Activated T-cell treated with anti-CD3 and anti-CD28 coated beads for 4 hours (primary cell): ENCODE results near the gene FGD4.
"Not testable (repeated sequence)": the region's sequence is repeated elsewhere in the genome, so short reads cannot be mapped to it uniquely, and the experiment has no call there.

ENCODE experiments used
- DNase-seq: peaks from one replicate; pipeline ENCODE4 v3.0.0-alpha.2; 2020

FGD4 gene

DNA sequence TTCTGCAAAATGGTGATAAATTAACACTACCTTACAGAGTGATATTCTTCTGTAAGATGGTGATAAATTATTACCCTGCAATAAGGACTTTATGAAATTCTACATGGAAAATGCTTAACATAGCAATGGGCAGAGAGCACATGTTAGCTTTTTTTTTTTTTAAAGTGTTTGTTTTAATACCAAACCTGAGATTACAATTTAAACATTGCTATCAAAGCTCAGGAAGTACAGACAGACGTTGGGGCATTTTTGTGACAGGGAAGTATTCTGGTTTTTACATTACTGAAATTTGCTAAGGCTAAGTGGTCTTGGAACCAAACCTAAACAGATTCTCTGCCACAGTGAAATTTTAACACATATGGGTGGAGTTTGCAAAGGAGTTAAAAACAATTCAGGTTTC is 133.1 kb downstream of the FGD4 start:
- no peak for DNase-seq

DNA sequence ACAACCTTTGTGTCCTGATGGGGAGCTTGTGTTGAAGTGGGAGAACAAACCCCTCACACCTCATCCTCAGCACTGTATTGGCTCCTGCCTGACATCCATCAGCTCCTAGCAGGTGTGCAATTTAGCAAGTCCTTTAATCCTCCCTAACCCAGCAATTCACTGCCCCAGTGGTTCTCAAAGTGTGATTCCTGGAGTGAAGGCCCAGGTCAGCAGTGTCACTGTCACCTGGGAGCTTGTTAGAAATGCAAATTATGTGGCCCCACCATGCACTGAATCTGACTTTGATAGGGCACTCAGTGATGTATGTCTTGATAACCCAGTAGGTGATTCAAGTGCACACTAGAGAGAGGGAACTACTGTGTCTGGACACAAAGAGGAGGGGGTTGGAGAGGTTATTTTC is 133.6 kb downstream of the FGD4 start:
- DNase-seq: no peak

DNA sequence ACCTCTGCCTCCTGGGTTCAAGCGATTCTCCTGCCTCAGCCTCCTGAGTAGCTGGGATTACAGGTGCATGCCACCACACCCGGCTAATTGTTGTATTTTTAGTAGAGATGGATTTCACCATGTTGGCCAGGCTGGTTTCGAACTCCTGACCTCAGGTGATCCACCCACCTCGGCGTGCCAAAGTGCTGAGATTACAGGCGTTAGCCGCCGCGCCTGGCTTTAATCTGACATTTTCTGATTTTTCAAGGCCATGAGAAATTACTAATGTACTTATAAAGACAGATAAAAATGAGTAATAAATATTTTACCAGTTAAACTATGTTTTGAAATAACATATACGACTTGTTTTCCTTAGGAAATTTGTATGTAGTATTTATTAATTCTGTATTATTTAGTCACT is 134.1 kb downstream of the FGD4 start:
- DNase-seq: not testable (repeated sequence)

DNA sequence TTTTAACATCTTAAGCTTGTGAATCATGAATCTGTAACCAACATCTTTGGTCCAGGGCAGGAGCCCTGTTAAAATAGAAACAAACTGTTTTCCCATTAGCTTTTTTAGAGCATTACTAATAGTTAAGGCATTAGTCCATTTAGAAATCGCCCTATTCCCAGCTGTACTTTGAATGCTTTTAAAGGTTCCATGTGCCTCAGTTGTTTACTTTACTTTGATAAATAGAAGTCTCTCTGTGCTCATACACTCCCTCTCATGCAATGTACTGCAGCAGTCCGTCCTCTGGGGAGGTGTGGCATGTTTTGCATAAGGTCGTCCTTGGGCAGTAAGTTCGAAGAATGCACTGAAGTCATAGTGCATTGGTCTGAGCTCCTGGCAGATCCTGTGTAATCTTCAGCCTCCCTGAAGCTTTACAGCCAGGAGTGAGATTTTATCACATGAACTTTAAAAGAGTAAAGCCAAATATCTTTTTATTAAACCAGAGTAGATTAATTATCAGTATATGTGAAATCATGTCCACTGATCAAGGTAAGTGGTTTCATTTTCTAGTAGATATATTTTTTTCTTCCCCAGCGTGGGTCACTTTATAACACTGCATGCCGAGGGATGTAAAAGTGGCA is 134.7 kb downstream of the FGD4 start:
- DNase-seq: no peak

DNA sequence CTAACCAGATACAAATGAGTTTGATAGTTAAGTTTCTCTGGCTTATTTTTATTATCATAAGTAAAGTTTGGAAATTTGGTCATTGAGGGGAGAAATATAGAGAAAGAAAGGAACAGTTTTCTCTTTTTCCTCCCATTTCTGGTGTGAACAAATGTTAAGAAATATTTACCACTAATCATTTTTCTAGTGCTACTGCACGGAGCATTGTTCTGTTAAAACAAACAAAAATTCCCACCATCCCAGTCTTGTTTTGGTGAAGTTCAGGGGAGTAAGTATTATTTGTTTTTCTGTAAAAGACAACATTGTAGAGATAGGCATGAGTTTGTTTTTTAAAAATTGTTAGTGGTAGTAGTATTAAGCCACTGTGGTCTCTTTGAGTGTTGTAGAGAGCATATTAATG is 135.3 kb downstream of the FGD4 start:
- no peak for DNase-seq

DNA sequence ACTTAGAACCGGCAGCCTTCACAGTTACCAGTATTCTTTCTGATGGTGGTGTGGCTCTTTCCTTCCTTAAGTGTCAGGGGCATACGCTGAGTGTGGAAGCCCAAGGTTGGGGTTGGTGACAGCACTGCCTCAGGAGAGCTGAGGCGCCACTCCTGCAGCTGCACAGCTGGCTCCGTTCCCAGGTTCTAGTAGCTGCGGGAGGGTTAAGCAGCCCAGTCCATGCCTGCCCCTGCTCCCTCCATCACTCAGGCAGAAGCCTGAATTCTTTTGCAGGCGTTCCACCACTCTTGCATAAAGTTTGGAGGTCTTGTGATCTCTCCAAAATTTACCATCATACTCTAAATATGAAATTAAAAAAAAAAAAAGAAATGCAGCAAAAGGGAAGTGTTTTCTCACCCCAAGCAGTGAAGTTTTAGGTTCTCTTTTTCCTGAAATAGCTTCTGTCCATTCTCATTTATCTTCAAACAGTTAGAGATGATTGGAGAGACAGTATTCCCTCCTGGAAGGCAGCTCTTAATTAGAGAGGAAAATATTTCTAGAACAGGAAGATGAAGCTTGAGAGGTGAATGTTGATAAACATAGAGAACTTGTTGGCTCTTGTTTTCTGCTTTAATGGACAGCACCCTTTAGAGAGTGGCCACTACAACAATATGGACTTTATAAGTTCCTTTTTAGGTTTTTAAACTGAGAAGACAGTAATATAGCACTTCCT is 136.1 kb downstream of the FGD4 start:
- DNase-seq: no peak

DNA sequence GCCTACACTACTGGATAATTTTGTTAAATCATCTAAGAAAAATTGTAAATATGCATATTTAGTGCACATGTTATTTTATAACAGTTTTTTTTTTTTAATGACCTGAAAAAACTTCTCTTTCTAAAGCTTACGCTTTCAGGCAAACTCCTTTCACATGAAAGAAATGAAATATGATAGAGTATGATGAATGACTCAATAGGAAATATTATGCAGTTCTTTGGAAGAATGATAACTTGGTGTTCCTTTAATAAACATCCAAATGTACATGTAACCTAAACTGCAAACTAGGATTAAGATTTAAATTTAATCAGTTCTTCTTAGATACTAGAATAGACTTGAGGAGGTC is 136.6 kb downstream of the FGD4 start:
- DNase-seq: no peak

DNA sequence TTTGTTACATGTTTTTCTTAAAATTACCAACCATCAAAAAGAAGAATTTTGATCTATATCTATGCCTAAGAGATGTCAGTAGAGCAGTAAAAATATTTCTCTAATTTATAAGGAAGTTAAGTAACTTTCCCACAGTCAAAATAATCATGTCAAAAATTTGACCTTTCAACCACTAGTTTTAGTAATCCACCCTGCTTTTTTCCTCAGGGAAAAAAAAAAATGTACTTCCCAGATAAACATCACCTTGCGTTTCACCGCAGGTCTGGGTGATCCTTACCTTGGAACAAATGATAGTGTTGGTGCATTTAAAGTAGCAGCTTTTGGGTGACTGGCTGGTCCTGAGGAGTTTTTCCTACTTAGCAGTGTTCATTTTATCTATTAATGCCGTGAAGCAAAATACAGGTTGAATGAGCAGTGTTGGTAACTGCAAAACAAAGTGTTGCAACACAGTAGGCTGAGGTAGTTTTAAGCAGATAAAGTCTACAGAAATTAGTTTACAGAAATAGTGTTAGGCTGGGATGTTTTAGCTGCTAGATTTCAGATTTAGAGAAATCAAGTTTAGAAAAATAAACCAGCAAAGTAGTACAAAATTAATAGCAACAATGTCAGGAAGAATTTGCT is 142.5 kb downstream of the FGD4 start:
- no peak for DNase-seq

DNA sequence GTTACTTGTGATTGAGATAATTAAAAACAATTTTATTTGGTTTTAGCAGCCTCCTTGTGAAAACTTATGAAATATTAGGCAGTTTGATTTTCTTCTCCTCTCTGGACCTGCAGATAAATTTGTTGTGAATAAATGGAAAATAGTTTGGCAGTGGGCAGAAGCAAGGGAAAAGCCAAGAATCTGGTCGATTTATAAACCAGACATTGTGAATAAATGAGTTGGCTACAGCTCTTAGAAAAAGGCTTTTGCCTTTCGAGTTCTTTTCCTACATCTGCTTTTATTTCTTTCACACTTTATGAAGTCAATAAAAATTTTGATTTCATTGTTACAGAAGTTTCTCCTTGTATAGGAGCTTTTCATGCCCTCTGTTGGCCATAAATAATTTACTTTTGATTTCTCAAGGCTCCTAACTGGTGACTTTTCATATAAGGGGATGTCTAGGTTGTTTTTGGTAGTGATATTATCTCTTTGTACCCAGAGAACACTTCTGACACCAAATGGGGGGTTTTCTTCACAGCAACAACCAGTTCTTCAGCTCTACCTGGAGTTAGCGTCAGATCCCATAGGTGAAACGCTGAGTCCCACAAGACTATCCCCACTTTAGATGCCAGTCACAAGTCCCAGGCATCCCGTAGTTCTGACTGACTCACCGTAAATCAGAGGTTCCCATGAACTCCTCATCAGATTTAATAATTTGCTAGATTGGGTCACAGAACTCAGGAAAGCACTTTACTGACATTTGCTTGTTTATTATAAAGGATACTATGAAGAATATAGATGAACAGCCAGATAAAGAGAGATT is 143.3 kb downstream of the FGD4 start:
- no peak for DNase-seq

DNA sequence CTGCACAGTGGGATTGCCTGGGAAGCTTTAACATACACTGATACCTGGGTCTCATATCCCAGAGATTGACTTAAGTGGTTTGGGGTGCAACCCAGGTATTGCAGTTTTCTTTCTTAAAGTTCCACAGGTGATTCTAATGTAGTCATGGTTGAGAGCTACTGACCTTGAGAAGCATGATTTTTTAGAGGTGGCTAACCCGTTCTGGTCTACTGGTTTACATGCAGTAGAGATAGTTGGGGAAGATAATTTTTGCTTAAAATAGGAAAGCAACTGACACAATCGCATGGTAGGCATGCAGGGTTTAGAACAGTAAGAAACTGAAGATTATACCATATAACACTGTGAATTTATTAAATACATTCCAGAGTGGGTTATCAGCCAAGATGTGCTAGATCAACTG is 145.5 kb downstream of the FGD4 start:
- DNase-seq: no peak

DNA sequence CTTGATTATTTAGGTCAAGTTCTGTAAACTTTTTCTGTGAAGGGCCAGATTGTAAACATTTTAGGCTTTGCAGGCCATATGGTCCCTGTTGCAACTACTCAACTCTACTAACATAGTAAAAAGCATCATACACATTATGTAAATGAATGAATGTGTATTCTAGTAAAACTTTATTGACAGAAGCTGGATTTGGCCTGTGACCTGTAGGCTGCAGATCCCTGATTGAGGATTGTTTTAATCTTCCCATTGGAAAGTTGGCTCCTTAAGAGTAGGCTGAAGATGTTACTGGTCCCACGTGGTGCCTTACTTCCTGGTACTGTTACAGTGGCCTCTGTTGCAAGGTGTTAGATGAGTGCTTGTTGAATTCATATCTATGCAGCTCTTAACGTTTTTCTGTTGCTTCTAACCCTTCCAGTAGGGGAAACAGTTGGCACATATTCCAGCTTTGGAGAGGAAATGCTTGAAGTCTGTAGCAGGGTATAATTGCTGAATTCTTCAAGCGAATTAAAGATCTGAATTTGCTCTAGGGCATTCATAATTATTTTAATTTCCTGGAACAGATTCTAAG is 146.1 kb downstream of the FGD4 start:
- DNase-seq: no peak

DNA sequence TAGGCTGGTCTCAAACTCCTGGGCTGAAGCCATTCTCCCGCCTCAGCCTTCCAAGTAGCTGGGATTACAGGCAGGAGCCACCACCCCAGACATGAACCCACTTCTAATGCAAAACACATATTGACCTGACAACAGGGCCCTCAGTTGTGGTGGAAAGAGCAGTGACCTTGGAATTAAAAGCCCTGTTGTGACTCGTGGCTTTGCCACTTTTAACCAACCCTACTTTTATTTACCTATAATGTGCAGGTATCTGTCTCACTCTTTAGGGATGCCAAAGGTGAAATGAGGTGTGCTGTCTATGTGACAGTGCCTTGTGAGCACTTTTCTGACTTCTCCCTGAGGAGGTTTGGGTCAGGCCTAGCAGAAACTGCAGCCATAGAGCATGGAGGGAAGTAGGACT is 146.9 kb downstream of the FGD4 start:
- no peak for DNase-seq

DNA sequence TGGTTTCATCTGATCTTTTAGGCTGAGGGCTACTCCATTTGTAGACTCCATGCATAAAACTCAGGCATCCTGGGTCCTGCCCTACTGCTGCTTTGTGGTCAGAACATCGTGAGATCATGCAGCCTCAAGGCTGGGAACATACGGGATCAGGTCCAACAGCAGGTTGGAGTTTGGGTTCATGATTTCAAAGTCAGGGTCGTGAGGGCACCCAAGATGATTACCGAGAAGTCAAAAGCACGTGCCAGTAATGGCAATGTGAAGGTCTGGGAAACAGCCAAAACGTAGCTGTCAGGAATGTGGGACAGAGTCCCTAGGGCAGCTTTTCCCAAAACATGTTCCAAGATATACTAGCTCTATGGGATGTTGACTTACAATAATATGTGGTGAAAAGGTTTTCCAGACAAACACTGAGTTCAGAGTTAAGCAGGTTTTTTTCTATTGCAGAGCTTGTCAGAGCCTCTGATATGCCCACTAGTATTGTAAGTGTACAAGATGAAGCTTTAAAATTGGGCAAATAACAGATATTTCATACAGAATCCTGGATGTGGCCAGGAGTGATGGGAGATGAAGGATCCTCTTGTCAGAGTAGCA is 149.4 kb downstream of the FGD4 start:
- no peak for DNase-seq

DNA sequence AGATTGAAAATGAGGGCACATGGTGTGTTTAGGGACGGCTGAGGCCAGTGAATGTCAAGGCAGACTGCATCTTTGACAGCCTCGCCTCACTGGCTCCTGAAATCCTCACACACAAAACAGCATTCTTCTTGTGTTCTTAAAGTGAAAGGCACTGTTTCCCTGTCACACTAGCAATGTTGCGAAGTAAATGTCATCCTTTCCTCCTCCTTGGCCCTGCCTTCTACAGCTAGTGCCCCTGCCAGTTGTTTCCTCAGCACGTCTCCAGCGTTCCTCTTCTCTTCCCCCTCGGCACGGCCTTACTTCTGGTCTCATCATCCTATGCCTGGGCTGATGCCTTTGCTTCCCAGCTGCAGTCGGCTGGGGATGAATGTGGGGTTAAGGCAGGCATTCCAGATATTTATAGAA is 150.3 kb downstream of the FGD4 start:
- no peak for DNase-seq

DNA sequence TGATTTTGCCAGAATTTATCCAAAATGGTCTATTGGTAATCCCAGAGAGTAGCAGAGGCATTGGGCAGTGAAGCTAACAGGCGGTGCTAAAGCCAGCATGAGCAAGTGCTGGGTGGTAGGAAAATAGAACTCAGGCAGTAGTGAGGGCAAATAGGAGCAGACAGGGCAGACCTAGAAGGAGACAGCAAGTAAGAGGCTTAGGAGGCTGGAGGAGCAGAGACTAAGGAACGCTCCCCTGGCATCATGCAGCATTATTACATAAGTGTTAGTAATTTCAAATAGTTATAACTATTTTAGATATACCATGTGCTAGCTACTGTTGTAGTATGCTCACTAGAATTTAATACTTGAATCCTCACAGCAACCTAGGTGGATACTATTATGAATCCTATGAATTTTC is 151.7 kb downstream of the FGD4 start:
- no peak for DNase-seq

DNA sequence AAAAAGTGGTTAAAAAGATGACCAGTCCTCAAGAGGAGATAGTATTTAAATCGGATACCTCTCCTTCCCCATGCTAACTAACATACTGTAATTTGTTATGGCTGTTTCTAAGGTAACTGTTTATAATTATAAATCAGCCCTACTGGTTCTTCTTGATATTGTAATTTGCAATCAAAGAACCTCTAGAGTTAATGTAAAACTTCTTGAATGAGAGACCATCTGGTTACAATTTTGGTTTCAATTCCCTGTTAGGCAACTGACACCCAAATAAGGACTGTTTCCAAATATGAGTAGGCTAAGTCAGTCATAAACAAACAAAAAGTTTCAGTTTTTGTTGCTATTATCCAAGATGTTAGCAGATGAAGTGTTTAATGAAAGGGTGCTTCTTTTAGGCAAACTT is 159.5 kb downstream of the FGD4 start:
- DNase-seq: no peak

DNA sequence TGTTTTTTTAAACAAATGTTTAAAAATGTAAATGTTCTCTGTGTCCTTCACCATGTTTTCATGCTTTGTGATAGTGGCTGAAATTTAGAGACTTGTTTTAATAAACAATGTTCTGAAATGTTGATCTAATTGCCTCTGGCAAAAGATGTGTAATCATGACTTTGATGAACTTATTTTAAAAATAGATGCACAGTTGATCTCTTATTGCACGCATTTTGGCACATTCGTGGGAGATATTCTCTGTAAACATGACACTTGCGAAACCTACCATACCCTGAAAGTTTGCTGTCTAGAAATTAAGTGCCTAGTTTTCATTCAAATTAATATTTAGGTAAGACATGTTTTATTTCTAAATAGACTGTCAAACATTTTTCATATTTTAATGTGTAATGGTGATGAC is 160.1 kb downstream of the FGD4 start:
- no peak for DNase-seq

DNA sequence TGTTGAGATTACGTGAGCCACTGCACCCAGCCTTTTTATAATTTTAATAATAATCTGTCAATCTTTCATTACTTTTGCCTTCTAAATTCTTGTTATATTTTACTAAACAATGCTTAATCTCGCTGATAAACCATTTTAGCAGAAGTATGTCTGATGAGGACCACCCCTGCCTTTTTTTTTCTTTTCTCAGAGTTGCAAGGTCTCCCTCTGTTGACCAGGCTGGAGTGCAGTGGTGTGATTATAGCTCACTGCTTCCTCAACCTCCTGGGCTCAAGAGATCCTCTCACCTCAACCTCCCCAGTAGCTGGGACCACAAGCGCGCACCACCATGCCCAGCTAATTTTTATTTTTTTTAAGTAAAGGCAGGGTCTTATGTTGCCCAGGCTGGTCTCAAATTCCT is 161.2 kb downstream of the FGD4 start:
- no peak for DNase-seq

DNA sequence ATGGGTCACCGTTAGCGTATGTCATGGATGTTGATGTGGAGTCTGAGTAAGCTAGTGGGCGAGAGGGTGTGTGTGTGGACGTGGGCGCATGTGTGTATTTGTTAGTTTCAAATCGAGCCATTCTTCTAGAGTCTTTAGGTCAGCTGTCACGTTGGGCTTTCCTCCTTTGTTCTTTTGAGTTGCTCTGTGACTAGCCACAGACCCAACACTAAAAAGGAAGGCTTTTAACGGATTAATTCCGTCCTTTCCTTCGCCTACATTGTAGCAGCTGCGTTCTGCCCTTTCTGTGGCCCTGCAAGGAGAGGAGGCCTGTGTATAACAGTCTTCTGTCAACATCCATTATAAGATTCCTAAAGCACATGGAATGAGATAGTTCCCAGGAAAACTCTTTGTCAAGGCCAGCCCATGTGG is 162.6 kb downstream of the FGD4 start:
- no peak for DNase-seq

DNA sequence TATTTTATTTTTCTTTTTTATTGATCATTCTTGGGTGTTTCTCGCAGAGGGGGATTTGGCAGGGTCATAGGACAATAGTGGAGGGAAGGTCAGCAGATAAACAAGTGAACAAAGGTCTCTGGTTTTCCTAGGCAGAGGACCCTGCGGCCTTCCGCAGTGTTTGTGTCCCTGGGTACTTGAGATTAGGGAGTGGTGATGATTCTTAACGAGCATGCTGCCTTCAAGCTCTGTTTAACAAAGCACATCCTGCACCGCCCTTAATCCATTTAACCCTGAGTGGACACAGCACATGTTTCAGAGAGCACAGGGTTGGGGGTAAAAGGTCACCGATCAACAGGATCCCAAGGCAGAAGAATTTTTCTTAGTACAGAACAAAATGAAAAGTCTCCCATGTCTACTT is 163.1 kb downstream of the FGD4 start:
- DNase-seq: not testable (repeated sequence)

DNA sequence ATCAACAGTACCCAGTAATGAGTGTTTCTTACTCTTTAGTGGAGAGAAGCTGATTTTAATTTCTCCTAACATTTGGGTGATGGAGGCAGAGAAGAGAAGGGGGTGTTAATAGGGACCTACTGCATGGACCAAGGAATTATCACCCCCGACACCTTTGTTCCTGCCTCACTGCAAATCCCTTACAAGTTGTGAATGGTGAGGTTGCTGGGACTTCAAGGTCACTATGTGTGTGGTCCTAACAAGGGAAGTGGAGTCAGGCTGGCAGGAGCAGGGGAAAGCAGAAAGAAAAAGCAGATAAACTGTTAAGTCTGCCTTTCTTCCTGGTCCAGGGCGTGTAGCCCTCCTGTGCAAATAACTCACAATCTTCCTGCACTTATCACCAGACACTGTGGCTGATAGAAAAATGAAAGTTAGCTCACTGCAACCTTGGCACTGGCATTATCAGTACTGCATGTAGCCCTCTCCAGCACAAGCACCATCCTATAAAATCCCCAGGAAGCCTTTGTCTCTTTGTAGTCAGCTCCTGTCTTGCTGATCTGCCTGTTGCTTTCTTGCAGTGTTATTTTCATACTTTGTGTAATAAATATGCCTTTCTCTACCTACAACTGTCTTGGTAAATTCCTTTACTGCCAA is 167.4 kb downstream of the FGD4 start:
- no peak for DNase-seq

DNA sequence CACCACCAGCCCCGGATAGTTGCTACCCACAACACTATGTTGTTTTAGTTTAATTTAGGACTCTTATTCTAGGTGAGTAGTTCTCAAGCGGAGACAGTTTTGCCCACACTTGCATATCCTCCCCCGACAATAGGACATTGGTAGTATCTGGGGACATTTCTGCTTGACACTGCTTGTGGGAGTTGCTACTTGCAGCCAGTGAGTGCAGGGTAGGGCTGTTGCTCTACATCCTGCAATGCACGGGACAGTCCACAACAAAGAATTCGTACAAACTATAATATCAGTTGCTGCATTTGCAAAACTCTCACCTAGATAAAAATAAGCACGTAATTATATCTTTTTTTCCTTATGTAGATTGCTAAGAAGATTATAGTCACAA is 167.9 kb downstream of the FGD4 start:
- DNase-seq: no peak

DNA sequence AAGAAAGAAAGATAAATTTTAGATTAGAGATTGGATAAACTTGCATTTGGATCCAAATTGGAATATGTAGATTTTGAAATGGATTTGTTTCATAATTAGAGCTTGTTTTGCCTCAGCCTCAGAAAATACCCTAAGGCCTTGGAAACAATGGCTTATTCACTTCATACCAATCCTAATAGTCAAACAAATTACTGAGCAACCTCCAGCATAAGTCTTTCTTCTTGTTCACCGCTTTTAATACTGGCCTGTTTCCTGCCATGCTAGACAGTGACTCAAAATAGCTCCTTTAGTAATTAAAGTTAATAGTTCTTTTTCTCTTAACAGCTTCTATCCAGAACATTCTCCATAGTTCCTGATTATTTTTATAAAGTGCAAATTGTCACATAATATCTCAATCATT is 168.9 kb downstream of the FGD4 start:
- DNase-seq: no peak
